Measurements from ENCODE around the gene TGFBR3.

- no peak for TF ChIP-seq POLR2A (IDR thresholded peaks at IDR 0.05; ENCODE audit: low read length)
- TF ChIP-seq GATA1 (IDR thresholded peaks at IDR 0.05; ENCODE audit: low read depth, low read length): no peak
Measured at GRCh38 chr1:91798740-91799139, 87.2 kb downstream of the TGFBR3 start.

All from erythroblast (primary cell).